CD14-positive monocyte (primary cell): Measurements from ENCODE around the gene SEC14L1. TPM values are rescaled to one million over a fixed set of nuclear protein-coding genes. Genes with fewer than 3 reads are reported as not detected.

Source experiments
- DNase-seq, 3 donors: peaks; one replicate each; pipeline ENCODE4 v3.0.0-alpha.2; 2011 to 2022
- H2AFZ ChIP-seq: 2 replicates; pipeline ENCODE4 v1.6.0; 2012; ENCODE audit warnings: mild to moderate bottlenecking, low read depth, low read length, inconsistent platforms; ENCODE audit not compliant: insufficient read depth, poor library complexity, severe bottlenecking
- H3K27ac ChIP-seq, 2 donors: 1 replicate in 1 of 2; 2 replicates in 1 of 2; pipeline ENCODE4 v1.5.1; 2012 to 2013; ENCODE audit warnings: low read length in 2 of 2, control low read depth in 1 of 2, inconsistent platforms in 1 of 2, low read depth in 1 of 2, mild to moderate bottlenecking in 1 of 2
- H3K27me3 ChIP-seq, 2 donors: one replicate each; pipeline versions ENCODE4 v1.6.0 to v1.6.1; 2011 to 2013; ENCODE audit warnings: low read length in 2 of 2; ENCODE audit not compliant: control insufficient read depth in 2 of 2, insufficient read depth in 2 of 2
- H3K36me3 ChIP-seq, 2 donors: replicated peaks in 1 of 2; 1 replicate in 1 of 2; 2 replicates in 1 of 2; pipeline versions ENCODE4 v1.5.1 to v1.6.1; 2012 to 2013; ENCODE audit warnings: low read length in 2 of 2, control low read depth in 1 of 2, inconsistent platforms in 1 of 2, mild to moderate bottlenecking in 1 of 2; ENCODE audit not compliant: insufficient read depth in 2 of 2, control insufficient read depth in 1 of 2
- H3K4me1 ChIP-seq, 2 donors: 1 replicate in 1 of 2; 2 replicates in 1 of 2; pipeline versions ENCODE4 v1.5.1 to v1.6.1; 2012 to 2013; ENCODE audit warnings: low read length in 2 of 2, control low read depth in 1 of 2, inconsistent platforms in 1 of 2, mild to moderate bottlenecking in 1 of 2, moderate library complexity in 1 of 2; ENCODE audit not compliant: insufficient read depth in 2 of 2, control insufficient read depth in 1 of 2
- H3K4me2 ChIP-seq: replicated peaks from 2 replicates; pipeline ENCODE3; 2012; ENCODE audit warnings: low read length, moderate library complexity, mild to moderate bottlenecking; ENCODE audit not compliant: poor library complexity, severe bottlenecking; ENCODE audit errors: extremely low read depth
- H3K4me3 ChIP-seq, 3 experiments: fragments of 200-600 bp in 1 of 3; sonication (generic) in 1 of 3; replicated peaks in 1 of 3; 1 replicate in 2 of 3; 2 replicates in 1 of 3; pipeline ENCODE4 v1.5.1; 2011 to 2013; ENCODE audit warnings: low read length in 3 of 3, mild to moderate bottlenecking in 3 of 3, control low read depth in 2 of 3, low read depth in 2 of 3, inconsistent platforms in 1 of 3, moderate library complexity in 1 of 3
- H3K79me2 ChIP-seq: 2 replicates; pipeline ENCODE4 v1.6.0; 2012; ENCODE audit warnings: mild to moderate bottlenecking, control low read depth, inconsistent platforms, low read length, moderate library complexity; ENCODE audit not compliant: insufficient read depth
- H3K9ac ChIP-seq: 2 replicates; pipeline ENCODE4 v1.6.0; 2017; ENCODE audit warnings: low read length, mild to moderate bottlenecking; ENCODE audit not compliant: insufficient read depth, poor library complexity, severe bottlenecking
- H3K9me3 ChIP-seq, 2 donors: replicated peaks in 1 of 2; 1 replicate in 1 of 2; 2 replicates in 1 of 2; pipeline versions ENCODE4 v1.5.1 to v1.6.1; 2012 to 2013; ENCODE audit warnings: low read length in 2 of 2, control low read depth in 1 of 2; ENCODE audit not compliant: control insufficient read depth in 1 of 2, insufficient read depth in 1 of 2
- H4K20me1 ChIP-seq: 2 replicates; pipeline ENCODE4 v1.6.0; 2012; ENCODE audit warnings: mild to moderate bottlenecking, low read length, control low read depth, moderate library complexity; ENCODE audit not compliant: insufficient read depth
- H3K27ac Mint-ChIP-seq, 7 donors: one replicate each; pipeline ENCODE4 v1.8.0; 2020; ENCODE audit warnings: mild to moderate bottlenecking in 7 of 7, mixed read lengths in 7 of 7, moderate library complexity in 6 of 7, inconsistent platforms in 2 of 7
- H3K27me3 Mint-ChIP-seq, 3 donors: one replicate each; pipeline ENCODE4 v1.8.0; 2021 to 2022; ENCODE audit warnings: low read depth in 3 of 3, mild to moderate bottlenecking in 3 of 3, mixed read lengths in 3 of 3, moderate library complexity in 3 of 3, inconsistent platforms in 1 of 3
- H3K36me3 Mint-ChIP-seq, 2 donors: one replicate each; pipeline ENCODE4 v1.8.0; 2020; ENCODE audit warnings: mixed read lengths in 2 of 2, inconsistent platforms in 1 of 2, mild to moderate bottlenecking in 1 of 2
- H3K4me1 Mint-ChIP-seq: one replicate; pipeline ENCODE4 v1.8.0; 2020; ENCODE audit warnings: mild to moderate bottlenecking, mixed read lengths
- H3K4me3 Mint-ChIP-seq, 2 donors: one replicate each; pipeline ENCODE4 v1.8.0; 2020; ENCODE audit warnings: mild to moderate bottlenecking in 2 of 2, mixed read lengths in 2 of 2, moderate library complexity in 1 of 2
- H3K9me3 Mint-ChIP-seq, 7 donors: one replicate each; pipeline ENCODE4 v1.8.0; 2020 to 2022; ENCODE audit warnings: mixed read lengths in 7 of 7, mild to moderate bottlenecking in 6 of 7, moderate library complexity in 6 of 7, inconsistent platforms in 2 of 7
- WGBS: methylation state at CpG from one replicate; pipeline ENCODE4 v1.1.5; 2013; ENCODE audit warnings: missing lambda C conversion rate; ENCODE audit not compliant: insufficient coverage; 5-methylcytosine and 5-hydroxymethylcytosine counted together
- intact Hi-C, 2 donors: fragments of 100-400 bp; cut with micrococcal nuclease; formaldehyde crosslinking; loops; one replicate each; pipeline versions ENCODE4 v1.15.0 to v1.15.1; 2023
- polyA plus RNA-seq, 3 donors: library from polyadenylated mRNA; depleted of rRNA in 1 of 3; unstranded in 2 of 3; stranded (reverse) in 1 of 3; fragments of 300-500 nt in 2 of 3; fragments of >200 nt in 1 of 3; fragmentation: Illumina TruSeq in 2 of 3; gene quantifications; 1 replicate in 2 of 3; 2 replicates in 1 of 3; pipeline ENCODE4 v1.2.3, GENCODE V29; 2012 to 2021
- TF ChIP-seq, protein P1 (sequence below): fragments of 200-600 bp; IDR thresholded peaks from one replicate; pipeline ENCODE4 v1.8.0; 2022; ENCODE audit warnings: antibody characterized with exemption, mild to moderate bottlenecking

Gene SEC14L1
- polyA plus RNA-seq, 3 donors = 34.1 to 76.4 (median 43.2) TPM

DNA sequence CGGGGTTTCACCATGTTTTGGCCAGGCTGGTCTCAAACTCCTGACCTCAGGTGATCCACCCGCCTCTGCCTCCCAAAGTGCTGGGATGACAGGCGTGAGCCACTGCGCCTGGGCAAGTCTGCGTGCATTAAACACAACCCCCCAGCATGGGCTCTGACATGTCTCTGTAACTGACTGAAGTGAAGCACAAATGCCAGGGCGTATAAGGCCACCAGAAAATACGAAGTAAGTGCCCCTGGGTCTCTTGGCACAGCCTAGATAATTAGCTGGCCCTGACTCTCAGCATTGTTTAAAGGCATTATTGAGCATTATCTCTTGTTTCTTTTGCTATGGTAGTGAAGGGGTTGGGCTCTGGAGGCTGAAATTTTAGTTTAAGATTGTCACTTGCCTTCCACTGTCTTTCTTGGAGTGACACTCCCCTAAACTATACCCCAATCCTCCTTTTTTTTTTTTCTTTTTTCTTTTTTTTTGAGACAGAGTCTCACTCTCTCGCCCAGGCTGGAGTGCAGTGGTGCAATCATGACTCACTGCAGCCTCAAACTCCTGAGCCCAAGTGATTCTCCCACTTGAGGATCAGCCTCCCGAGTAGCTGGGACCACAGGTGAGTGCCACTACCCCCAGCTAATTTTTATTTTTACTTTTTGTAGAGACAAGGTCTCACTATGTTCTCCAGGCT lies 8.2 kb upstream of the SEC14L1 start:
- H3K4me1 Mint-ChIP-seq = peaks cover 29% of the 10 kb centered on the region
- H3K9ac ChIP-seq = no peak overlapping the region
- H3K9me3 ChIP-seq = peaks cover 10 to 13% of the 10 kb centered on the region in 2 donors
- WGBS = 86% methylated on average over 8 of the region's 9 CpGs
- peaks cover 10 to 20% of the 10 kb centered on the region in 2 donors for H3K36me3 Mint-ChIP-seq
- no peak for DNase-seq
- no peak overlapping the region for H2AFZ ChIP-seq
- peak overlapping the region in 1 of 7 donors; percentile 26 for H3K27ac Mint-ChIP-seq
- H3K4me3 Mint-ChIP-seq = no peak overlapping the region
- intact Hi-C loops = no loop called here
- no peaks in the 10 kb centered on the region for H3K27me3 ChIP-seq
- no peaks in the 10 kb centered on the region for H3K36me3 ChIP-seq
- TF ChIP-seq, protein P1, sequence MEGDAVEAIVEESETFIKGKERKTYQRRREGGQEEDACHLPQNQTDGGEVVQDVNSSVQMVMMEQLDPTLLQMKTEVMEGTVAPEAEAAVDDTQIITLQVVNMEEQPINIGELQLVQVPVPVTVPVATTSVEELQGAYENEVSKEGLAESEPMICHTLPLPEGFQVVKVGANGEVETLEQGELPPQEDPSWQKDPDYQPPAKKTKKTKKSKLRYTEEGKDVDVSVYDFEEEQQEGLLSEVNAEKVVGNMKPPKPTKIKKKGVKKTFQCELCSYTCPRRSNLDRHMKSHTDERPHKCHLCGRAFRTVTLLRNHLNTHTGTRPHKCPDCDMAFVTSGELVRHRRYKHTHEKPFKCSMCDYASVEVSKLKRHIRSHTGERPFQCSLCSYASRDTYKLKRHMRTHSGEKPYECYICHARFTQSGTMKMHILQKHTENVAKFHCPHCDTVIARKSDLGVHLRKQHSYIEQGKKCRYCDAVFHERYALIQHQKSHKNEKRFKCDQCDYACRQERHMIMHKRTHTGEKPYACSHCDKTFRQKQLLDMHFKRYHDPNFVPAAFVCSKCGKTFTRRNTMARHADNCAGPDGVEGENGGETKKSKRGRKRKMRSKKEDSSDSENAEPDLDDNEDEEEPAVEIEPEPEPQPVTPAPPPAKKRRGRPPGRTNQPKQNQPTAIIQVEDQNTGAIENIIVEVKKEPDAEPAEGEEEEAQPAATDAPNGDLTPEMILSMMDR = no peak
- H3K79me2 ChIP-seq = no peaks in the 10 kb centered on the region
- H3K27me3 Mint-ChIP-seq = peaks cover 5 to 7% (median 5%) of the 10 kb centered on the region in 3 donors
- H3K4me3 ChIP-seq = no peak overlapping the region
- peaks cover 8 to 24% (median 12%) of the 10 kb centered on the region in 7 donors for H3K9me3 Mint-ChIP-seq
- H4K20me1 ChIP-seq = no peaks in the 10 kb centered on the region
- H3K4me1 ChIP-seq = peaks cover 12 to 20% of the 10 kb centered on the region in 2 donors
- no peak overlapping the region for H3K4me2 ChIP-seq
- H3K27ac ChIP-seq = no peak overlapping the region

GRCh38 chr17:77133087-77133638 lies 7.6 kb upstream of the SEC14L1 start:
- Histone ChIP-seq H3K27me3 (no peaks in the 10 kb centered on the region), H2AFZ (no peak overlapping the region), H3K36me3 (no peaks in the 10 kb centered on the region), H3K4me3 (no peak overlapping the region), H3K4me2 (no peak overlapping the region), H3K9me3 (peaks cover 16 to 19% of the 10 kb centered on the region in 2 donors), H3K4me1 (peaks cover 12 to 20% of the 10 kb centered on the region in 2 donors), H3K9ac (no peak overlapping the region), H3K79me2 (no peaks in the 10 kb centered on the region), H3K27ac (no peak overlapping the region), H4K20me1 (no peaks in the 10 kb centered on the region)
- peaks cover 5 to 7% (median 5%) of the 10 kb centered on the region in 3 donors for H3K27me3 Mint-ChIP-seq
- intact Hi-C loops = no loop called here
- H3K9me3 Mint-ChIP-seq = peaks cover 14 to 24% (median 18%) of the 10 kb centered on the region in 7 donors
- 98% methylated on average over 14 of the region's 15 CpGs for WGBS
- peaks cover 15 to 26% of the 10 kb centered on the region in 2 donors for H3K36me3 Mint-ChIP-seq
- H3K27ac Mint-ChIP-seq = peak overlapping the region in 1 of 7 donors; percentile 26
- H3K4me1 Mint-ChIP-seq = peaks cover 30% of the 10 kb centered on the region
- TF ChIP-seq, protein P1 = no peak
- no peak for DNase-seq
- H3K4me3 Mint-ChIP-seq = no peak overlapping the region
